ENCODE measurements around the gene MEIG1.

MEIG1 gene

DNA sequence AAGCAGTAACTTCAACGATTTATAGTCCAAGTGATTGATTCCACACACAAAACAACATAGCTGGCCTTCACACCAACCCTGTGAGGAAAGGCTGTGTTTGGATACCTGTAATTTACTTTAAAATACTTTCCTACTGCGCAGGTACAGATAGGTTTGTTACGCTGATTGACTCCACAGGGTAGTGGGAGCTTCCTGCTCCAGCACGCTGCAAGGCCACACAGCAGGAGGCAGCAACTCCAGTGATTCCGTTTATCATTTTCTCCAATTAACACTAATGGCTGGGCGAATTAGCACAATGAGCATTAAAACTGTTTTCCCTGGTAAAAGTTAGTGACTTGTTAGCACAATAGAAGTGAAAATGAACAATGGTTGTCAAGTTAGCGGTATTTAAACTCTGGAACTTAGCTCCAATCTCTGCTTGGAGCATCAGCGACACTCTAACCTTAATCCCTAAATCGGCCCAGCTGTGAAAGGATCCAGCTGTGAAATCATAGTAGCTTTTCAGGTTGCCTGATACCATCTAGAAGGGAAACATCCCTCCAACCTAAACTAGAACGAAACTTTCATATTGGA is 6.3 kb upstream of the MEIG1 start:
- TF ChIP-seq GATA2 (IDR thresholded peaks at IDR 0.05; ENCODE audit: low read depth, low read length) (no peak), GATA3 (IDR thresholded peaks at IDR 0.05; ENCODE audit: low read depth, low read length) (no peak)

DNA sequence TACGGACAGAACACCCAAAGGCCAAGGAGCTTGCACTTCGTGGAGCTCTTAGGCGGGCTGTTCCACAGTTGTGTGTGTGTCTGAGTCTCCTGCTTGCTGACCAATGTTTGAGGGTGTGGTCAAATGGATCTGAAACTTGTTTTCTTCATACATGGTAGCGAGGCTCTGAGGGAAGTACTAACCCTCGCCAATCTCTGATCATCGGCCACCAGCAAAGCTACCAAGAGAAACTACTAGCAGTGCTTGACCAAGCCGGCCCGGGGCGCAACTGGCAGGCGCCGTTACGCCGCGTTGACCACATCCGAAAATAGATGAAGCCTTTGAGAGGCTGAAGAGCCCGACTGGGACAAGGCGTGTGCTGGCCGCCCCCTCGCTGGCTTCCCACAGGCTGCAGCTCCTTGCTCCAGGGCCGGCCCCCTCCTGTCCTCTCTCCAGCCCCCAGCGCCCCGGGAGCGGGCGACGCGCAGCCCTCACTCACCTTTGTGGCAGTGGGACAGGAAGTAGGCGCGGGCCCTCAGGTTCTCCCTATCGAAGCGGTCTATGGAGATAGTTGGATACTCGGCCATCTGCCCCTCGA is 5.7 kb upstream of the MEIG1 start:
- TF ChIP-seq GATA3 (IDR thresholded peaks at IDR 0.05; ENCODE audit: low read depth, low read length) (no peak), GATA2 (IDR thresholded peaks at IDR 0.05; ENCODE audit: low read depth, low read length) (no peak)

DNA sequence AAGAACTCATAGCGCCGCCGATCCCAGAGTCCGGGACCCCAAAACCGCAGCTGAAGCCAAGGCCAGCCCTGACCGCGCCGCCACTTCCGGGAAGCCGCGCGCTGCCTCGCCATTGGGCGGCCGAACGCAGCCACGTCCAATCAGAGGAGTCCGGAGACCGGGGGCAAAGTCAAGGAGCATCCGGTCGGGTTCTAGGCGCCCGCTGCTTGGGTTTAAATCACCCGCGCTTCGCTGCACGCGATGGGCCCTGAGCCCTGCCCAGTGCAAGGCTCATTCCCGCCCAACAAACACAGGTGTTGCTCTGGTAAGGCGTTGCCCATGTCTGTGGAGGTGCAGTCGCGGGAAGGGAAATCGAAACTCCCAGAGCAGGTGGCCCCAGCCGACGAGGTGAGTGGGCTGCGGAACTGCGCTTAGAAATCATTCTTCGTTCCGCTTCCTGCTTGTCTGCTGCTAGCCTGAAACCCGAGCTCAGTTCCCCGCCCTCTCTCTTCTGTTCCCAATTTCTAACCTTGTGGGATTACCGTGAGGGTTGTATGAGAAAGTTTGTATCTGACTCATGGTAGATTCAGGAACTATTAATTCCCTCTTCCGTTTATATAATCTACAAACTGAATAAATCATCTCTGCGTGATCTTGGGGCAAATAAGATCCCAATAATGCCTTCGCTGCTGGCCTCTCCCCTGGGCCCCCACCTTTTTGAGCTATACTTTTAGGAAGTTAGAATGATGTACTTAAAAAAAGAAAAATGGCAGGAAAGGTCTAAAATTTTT is 5.0 kb upstream of the MEIG1 start, which contains the start of gene DCLRE1C:
Gene DCLRE1C (minus strand): TSS at position 96 of the 770 bp plus-strand sequence. CDS start 86 bp downstream, at position 10.
- TF ChIP-seq GATA2 (IDR thresholded peaks at IDR 0.05; ENCODE audit: low read depth, low read length) (no peak), GATA3 (IDR thresholded peaks at IDR 0.05; ENCODE audit: low read depth, low read length) (no peak)

DNA sequence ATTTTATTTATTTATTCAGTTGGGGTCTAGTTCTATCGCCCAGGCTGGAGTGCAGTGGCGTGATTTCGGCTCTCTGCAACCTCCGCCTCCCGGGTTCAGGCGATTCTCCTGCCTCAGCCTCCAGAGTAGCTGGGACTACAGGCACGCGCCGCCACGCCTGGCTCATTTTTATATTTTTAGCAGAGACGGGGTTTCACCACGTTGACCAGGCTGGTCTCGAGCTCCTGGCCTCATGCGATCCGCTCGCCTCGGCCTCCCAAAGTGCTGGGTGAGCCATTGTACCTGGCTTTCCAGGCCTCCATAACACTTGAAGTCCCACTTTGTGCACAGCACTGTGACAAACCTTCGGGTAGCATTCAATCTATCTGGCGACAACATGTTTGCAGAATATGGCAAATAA is 4.3 kb upstream of the MEIG1 start:
- TF ChIP-seq GATA2 (IDR thresholded peaks at IDR 0.05; ENCODE audit: low read depth, low read length) (no peak), GATA3 (IDR thresholded peaks at IDR 0.05; ENCODE audit: low read depth, low read length) (no peak)

DNA sequence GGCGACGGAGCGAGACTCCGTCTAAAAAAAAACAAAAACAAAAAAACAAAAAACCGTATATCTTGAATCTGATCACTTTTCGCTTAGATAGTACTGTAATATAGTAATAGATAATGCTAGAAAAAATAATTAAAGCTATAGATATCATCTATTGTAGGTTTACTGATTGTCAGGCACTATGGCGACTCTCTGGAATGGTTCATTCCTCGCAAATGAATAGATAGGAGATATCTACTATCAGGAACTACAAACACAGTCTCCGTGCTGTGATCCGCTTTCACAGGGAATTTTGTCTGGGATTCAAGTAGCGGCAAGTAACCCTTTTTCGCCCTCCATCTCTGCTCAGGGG is 342 bp upstream of the MEIG1 start:
- TF ChIP-seq GATA2 (IDR thresholded peaks at IDR 0.05; ENCODE audit: low read depth, low read length) (peak; percentile 17; the same call in 1 of the 2 replicates), GATA3 (IDR thresholded peaks at IDR 0.05; ENCODE audit: low read depth, low read length) (no peak)

DNA sequence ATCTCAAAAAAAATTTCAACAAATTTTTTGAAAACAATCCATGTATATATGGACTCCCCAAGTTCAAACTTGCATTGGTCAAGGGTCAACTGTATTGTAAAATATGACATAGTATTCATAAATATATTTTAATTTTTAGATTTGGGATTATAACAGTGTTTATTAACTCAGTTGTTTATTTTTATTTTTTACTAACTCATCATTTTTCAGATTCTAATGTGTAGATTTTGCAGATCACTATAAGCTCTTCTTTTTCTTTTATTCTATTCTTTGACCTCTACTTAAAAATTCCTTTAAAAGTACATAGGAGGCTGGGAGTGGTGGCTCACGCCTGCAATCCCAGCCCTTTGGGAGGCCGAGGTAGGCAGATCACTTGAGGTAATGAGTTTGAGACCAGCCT is 8.7 kb downstream of the MEIG1 start:
- TF ChIP-seq GATA2 (IDR thresholded peaks at IDR 0.05; ENCODE audit: low read depth, low read length) (no peak), GATA3 (IDR thresholded peaks at IDR 0.05; ENCODE audit: low read depth, low read length) (no peak)

DNA sequence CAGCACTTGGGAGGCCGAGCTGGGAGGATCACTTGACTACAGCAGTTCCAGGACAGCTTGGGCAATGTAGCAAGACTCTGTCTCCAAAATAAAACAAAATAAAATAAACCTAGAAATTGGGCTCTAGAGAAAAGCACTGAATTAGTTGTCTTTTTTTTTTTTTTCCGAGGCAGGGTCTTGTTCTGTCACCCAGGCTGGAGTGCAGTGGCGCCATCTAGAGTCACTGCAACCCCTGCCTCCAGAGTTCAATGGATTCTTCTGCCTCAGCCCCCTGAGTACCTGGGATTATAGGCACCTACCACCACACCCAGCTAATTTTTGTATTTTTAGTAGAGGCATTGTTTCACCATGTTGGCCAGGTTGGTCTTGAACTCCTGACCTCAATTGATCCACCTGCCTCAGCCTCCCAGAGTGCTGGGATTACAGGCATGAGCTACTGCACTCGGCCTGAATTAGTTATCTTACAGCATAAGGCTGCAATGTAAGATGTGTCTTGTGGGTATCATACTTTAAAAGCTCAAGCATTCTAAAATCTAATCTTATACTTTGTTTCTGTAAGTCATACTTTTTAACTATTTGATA is 12.8 kb downstream of the MEIG1 start:
- no peak for TF ChIP-seq GATA2 (IDR thresholded peaks at IDR 0.05; ENCODE audit: low read depth, low read length)
- TF ChIP-seq GATA3 (IDR thresholded peaks at IDR 0.05; ENCODE audit: low read depth, low read length): no peak

DNA sequence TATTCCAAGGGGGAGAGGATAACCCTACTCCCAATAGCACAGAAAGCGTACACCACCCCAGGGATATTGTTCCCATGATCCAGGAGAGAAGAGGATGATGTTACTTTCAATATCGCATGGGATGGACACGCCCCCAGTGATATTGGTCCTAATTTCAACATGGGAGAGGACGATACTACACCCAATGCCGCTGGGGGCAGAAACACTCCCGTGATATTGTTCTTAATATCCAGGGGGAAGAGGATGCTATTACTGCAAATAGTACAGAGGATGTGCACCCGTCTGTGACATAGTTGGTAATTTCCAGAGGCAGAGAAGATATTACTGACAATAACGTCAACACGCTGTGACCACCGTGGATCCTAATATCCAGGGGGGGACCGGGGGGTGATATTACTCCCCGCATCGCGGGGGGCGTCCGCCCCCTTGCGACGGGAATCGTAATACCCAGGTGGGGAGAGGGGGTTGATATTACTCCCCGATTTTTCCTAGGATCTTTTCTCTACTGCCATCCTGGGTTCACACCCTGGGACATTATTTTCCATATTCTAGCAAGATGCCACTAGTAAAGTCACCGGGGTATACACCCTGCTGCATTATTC is 16.6 kb downstream of the MEIG1 start:
- no peak for TF ChIP-seq GATA2 (IDR thresholded peaks at IDR 0.05; ENCODE audit: low read depth, low read length)
- no peak for TF ChIP-seq GATA3 (IDR thresholded peaks at IDR 0.05; ENCODE audit: low read depth, low read length)

DNA sequence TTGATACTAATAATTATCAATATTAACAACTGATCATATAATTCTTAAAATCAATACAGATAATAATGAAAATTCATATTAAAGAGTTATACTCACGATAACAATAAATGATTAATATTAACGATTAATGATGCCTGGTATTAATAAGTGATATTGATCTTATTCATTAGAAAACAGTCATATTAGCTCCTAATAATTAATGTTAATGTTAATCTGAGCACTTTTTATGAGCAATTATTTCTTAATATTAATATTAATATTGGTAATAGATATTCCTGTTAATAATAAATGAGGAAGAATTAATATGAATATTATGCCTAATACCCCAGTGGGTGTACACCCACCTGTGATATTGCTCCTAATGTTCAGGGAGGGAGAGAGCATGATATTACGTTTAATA is 23.6 kb downstream of the MEIG1 start:
- TF ChIP-seq GATA2 (IDR thresholded peaks at IDR 0.05; ENCODE audit: low read depth, low read length) (no peak), GATA3 (IDR thresholded peaks at IDR 0.05; ENCODE audit: low read depth, low read length) (no peak)

DNA sequence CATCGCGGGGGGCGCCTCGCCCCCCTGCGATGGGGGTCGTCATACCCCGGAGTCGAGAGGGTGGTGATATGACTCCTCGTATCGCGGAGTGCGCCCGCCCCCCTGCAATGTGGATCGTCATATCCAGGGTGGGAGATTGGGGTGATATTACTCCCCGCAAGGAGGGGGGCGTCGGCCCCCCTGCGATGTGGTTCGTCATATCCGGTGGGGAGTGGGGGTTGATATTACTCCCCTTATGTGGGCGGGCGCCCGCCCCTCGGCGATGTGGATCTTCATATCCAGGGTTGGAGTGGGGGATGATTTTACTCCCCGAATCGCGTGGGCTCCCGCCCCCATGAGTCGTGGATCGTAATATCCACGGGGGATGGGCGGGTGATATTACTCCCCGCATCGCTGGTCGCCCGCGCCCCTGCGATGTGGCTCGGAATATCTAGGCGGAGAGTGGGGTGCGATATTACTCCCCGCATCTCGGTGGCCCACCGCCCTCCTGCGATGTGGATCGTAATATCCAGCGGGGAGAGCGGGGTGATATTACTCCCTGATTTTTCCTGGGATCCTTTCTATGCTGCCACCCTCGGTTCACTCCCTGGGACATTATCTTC is 36.9 kb downstream of the MEIG1 start:
- TF ChIP-seq GATA2 (IDR thresholded peaks at IDR 0.05; ENCODE audit: low read depth, low read length) (no peak), GATA3 (IDR thresholded peaks at IDR 0.05; ENCODE audit: low read depth, low read length) (no peak)

DNA sequence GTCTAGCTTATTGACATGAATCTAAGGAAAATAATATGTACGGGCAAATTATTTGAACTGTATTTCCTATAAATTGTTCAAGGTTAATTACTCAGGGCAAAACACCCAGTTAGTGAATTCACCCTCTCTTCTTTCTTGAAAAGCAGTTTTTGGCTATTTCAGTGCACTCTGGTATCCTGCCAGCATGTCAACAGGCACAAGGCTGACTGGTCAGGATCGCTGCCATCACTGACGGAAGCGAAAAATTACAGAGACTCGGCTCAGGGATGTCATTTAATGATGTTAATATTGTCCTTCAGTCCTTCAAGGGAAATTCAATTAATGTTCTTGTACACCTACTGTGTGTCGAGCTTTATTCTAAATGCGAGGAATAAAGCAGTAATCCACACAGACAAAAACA is 56.3 kb downstream of the MEIG1 start:
- no peak for TF ChIP-seq GATA2 (IDR thresholded peaks at IDR 0.05; ENCODE audit: low read depth, low read length)
- TF ChIP-seq GATA3 (IDR thresholded peaks at IDR 0.05; ENCODE audit: low read depth, low read length): no peak
